ENCODE data around the gene FARP2.

Gene FARP2

GRCh38 chr2:241489088-241489487, 133.0 kb downstream of the FARP2 start:
- DNase-seq (ENCODE audit: low spot score), result no peak

DNA sequence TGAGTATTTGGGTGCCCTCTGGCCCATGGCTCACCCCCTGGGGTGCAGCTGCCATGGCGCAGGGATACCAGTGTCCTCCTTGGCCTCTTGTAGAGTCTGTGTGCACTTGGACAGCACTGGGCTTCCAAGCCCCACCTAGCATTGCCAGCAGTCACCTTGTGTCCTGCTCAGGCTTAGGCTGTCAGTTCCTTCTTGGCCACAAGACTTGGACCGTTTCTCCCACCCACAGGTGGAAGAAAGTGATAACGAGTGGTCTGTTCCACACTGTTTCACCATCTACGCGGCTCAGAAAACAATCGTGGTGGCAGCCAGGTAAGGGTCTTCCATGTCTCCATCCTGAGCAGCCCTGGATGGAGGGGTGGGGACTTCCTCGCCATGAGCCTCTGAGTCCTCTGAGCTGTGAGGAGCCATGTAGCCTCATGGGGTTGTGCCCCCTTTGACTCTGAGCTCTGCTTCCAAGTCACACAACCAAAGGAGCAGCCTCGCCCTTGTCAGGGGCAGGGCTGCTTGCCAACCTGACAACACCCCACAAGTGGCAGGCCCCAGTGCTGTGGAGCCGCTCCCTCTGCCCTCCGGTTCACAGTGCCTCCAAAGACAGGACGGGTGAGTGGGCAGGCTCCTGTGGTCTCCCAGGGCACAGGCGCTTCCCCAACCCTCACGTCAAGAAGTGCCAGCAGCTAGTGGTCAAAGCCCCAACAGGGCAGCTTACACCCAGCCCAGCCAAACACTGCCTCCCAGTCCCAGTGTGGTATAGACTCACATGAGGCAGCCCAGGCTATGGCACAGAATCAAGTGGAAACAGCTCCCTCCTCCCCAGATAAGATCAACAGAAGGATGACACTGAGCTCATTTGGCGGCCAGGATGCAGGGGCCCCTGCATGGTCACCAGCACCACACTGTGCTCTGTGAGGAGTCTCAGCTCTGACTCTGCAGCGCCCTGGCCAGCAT, 133.9 kb downstream of the FARP2 start:
- no peak for DNase-seq (ENCODE audit: low spot score)

- DNase-seq (ENCODE audit: low spot score), result no peak
Measured at GRCh38 chr2:241490825-241491506, 134.9 kb downstream of the FARP2 start.

GRCh38 chr2:241491549-241492173, 135.6 kb downstream of the FARP2 start:
- DNase-seq (ENCODE audit: low spot score), result no peak

DNA sequence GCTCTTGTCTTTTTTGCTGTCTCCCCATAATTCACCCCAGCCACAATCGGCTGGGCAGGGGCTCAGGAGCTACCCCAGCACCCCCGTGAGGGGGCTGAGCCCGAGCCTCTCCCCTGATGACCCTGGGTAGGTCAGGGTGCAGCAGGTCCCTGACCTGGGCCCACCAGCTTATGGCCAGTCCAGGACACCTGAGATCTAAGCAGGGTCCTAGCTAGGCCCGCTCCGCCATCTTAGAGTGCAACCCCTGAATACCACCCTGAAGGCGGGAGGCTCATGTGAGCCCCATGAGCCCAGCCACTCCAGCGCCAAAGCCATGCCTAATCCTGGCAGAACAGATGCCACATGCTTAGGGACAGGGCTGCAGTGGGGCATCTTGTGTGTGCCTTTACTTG, 136.1 kb downstream of the FARP2 start:
- DNase-seq (ENCODE audit: low spot score), result no peak

GRCh38 chr2:241493092-241493491, 137.0 kb downstream of the FARP2 start:
- DNase-seq (ENCODE audit: low spot score), result no peak

DNA sequence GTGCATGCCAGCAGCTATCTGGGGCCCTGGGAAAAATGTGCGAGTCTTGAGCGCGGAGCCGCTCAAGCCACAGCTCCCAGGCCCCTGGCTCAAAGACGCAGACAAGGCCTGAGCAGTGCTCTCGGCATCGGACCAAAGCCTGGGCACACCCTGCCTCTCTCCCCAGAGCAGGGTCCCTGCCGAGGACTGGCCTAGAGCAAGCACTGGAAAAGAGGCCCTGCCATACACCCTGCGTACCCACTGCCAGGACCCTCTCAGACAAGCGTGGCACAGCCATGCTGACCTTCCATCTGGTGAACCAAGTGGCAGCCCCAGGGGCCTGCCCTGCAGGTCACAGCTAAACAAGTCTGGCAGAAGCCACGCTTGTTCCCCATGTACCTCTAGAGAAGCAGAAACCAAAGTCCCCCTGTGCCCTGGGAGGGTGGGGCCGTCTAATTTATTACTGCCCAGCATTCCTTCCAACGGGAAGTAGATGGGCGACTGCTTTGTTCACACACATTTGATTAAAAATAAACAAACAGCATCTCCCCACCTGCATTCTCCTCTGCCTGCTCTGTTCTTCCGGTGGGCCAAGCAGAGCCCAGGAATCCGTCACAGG, 138.3 kb downstream of the FARP2 start:
- DNase-seq (ENCODE audit: low spot score), result no peak

GRCh38 chr2:241495172-241496002, 139.3 kb downstream of the FARP2 start:
- DNase-seq (ENCODE audit: low spot score), result no peak

GRCh38 chr2:241496003-241496707, 140.1 kb downstream of the FARP2 start:
- no peak for DNase-seq (ENCODE audit: low spot score)

DNA sequence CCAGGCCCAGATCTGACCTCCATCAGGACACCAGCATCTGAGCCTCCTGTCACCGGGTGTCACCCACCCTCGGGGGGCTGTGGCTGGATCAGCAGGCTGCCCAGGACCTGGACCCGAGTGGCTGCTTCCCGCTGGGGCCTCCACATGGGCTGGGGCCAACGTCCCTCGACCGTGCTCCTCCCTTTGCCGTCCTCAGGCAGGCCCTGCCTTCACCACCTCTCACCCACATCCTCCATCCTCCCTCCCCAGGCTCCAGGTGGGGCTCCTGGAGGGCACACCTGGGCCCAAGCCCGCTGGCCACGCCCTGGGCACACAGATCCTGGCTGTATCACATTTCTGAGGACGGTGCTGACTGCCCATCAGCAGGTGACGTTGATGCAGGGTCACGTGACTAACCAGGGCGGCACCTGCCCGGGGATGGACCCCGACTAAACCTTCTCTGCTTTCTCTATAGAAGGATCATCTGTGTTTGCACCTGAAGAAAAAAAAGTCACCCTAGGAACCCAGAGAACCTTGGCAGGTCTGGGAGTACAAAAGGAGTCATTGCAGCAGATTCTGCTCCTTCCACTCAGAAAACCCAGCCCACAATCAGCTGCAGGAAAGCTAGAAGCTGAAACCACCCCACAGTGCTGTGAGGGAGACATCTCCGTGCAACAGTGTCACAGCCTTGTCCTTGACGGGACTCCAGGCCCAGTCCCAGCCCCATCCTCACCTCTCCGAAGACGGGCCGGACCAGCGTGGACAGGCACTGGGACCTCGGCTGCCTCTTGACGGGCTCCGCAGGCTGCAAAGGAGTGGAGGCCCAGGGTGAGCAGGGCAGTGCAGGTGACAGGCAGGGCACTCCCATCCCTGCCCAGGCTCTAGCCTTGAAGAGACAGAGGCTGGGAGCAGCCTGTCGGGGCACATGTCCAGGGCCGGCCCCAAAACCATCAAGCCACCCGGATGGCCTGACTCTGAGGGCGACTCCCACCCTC, 141.1 kb downstream of the FARP2 start:
- DNase-seq (ENCODE audit: low spot score), result no peak

- no peak for DNase-seq (ENCODE audit: low spot score)
Measured at GRCh38 chr2:241498115-241499070, 142.3 kb downstream of the FARP2 start.

DNA sequence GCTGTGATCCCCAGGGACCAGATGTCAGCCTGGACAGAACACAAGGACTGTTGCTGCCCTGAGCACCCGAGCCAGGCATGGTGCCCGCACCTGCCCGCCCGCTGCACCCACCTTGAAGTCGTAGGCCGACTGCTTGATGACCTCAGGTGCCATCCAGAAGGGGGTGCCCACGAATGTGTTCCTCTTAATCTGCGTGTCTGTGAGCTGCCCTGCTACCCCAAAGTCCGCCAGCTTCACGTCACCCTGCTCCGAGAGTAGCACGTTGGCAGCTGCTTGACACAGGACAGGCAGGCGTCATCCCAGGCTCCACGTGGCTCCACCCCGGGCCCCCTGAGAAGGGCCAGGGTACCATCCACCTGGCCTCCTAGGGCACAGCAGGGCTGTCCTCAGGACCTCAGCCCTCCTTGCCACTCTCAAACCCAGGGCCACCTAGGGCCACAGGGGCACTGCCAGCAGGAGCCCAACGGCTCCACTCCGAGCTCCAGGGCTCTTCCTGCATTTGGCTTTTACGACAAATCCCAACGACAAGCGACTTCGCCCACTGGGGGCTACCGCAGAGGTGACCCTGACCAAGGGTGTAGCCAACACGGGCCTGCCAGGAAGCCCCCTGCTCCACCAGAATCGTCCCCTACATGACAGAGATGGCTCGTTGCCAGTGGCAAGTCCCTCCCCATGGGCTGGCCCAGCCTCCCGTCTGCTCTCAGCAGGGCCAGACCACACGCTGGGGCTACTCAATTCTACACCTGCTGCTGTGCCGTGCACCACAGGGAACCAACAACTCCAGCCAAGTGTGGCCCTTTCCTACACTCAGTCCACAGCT, 143.3 kb downstream of the FARP2 start:
- no peak for DNase-seq (ENCODE audit: low spot score)

DNA sequence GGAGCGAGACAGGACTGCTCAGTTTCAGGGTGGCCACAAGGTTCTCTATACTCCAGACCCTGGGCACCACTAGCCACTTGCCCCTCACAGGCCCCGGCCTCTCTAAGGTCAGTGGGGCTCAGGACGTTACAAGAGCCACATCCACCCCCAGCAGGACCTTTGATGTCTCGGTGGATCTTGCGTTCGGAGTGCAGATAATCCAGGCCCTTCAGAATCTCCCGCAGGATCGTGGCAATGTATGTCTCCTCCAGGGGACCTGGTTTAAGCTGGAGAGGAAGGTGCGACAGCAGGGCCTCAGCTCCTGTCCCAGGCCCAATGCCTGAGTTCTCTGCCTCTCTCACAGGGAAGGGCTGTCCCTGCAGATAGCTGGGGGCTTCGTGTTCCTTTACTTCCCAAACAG, 143.9 kb downstream of the FARP2 start:
- no peak for DNase-seq (ENCODE audit: low spot score)

DNA sequence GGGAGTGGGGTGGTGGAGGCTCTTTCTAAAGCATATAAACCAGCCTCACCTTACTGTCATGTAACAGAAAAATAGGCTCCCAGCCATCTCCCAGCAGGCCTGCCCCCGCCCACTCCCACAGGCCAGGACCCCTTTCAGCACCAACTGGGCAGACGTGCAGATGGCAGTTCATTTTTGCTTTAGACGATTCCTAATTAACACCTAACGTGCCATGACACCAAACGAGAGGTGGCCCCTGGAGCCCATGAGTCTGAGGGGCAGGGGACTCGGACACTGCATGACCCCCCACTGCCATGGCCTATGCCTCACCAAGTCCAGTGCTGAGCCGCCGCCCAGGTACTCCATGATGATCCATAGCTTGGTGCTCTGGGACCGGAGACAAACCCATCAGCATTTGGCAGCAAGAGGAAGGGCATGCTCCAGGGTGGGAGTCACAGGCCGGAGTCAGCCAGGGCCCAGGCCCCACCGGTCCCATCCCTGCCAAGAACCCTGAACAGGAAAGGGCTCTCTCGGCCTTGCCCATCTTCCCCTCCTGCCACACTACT, 144.4 kb downstream of the FARP2 start:
- DNase-seq (ENCODE audit: low spot score), result no peak

- DNase-seq (ENCODE audit: low spot score), result no peak
Measured at GRCh38 chr2:241501099-241501541, 145.0 kb downstream of the FARP2 start.

GRCh38 chr2:241501551-241501950, 145.5 kb downstream of the FARP2 start:
- DNase-seq (ENCODE audit: low spot score), result no peak

DNA sequence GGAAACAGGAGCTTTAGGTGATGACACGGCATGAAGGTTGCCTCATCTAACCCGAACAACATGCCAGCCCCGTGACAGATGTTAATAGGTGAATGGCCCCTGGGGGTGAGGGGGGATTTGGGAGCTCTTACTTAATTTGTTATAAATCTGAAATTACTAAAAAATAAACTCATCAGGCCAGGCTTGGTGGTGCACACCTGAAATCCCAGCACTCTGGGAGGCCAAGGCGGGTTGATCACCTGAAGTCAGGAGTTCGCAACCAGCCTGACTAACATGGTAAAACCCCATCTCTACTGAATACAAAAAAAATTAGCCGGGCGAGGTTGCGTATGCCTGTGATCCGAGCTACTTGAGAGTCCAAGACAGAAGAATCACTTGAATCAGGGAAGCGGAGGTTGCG, 146.2 kb downstream of the FARP2 start:
- DNase-seq (ENCODE audit: low spot score), result no peak
